Omental fat pad (tissue), 4 donors: ENCODE measurements around the gene SIRT4. TPM values are rescaled to one million over a fixed set of nuclear protein-coding genes. Genes with fewer than 3 reads are reported as not detected.

Experiments used
- ATAC-seq: fragments of 150-250 bp; one replicate; pipeline ENCODE4 v1.9.1; 2016; ENCODE audit warnings: mild to moderate bottlenecking, moderate library complexity; ENCODE audit not compliant: low FRiP score
- DNase-seq: peaks from one replicate; pipeline ENCODE4 v3.0.0-alpha.2; 2019; ENCODE audit warnings: low spot score
- total RNA-seq, 4 donors: library from RNA; depleted of rRNA; stranded (reverse); fragments of >200 nt; gene quantifications; one replicate each; pipeline ENCODE4 v1.1.0, GENCODE V29; 2016
- TF ChIP-seq, protein P1 (sequence below), 3 donors: fragments of 450-650 bp; IDR thresholded peaks; one replicate each; pipeline ENCODE4 v1.5.1; 2016 to 2017; ENCODE audit warnings: antibody characterized with exemption in 3 of 3, mild to moderate bottlenecking in 3 of 3, moderate library complexity in 2 of 3

SIRT4 gene
- total RNA-seq, 4 donors from 2014 or later, result 1.3 to 2.4 (median 1.4) TPM; not detected in 1

- ATAC-seq (no peak), DNase-seq (no peak)
- TF ChIP-seq, protein P1, sequence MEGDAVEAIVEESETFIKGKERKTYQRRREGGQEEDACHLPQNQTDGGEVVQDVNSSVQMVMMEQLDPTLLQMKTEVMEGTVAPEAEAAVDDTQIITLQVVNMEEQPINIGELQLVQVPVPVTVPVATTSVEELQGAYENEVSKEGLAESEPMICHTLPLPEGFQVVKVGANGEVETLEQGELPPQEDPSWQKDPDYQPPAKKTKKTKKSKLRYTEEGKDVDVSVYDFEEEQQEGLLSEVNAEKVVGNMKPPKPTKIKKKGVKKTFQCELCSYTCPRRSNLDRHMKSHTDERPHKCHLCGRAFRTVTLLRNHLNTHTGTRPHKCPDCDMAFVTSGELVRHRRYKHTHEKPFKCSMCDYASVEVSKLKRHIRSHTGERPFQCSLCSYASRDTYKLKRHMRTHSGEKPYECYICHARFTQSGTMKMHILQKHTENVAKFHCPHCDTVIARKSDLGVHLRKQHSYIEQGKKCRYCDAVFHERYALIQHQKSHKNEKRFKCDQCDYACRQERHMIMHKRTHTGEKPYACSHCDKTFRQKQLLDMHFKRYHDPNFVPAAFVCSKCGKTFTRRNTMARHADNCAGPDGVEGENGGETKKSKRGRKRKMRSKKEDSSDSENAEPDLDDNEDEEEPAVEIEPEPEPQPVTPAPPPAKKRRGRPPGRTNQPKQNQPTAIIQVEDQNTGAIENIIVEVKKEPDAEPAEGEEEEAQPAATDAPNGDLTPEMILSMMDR (IDR thresholded peaks at IDR 0.05), result no peak
These were observed 37.1 kb downstream of the SIRT4 start for GRCh38 chr12:120339256-120339655.

DNA sequence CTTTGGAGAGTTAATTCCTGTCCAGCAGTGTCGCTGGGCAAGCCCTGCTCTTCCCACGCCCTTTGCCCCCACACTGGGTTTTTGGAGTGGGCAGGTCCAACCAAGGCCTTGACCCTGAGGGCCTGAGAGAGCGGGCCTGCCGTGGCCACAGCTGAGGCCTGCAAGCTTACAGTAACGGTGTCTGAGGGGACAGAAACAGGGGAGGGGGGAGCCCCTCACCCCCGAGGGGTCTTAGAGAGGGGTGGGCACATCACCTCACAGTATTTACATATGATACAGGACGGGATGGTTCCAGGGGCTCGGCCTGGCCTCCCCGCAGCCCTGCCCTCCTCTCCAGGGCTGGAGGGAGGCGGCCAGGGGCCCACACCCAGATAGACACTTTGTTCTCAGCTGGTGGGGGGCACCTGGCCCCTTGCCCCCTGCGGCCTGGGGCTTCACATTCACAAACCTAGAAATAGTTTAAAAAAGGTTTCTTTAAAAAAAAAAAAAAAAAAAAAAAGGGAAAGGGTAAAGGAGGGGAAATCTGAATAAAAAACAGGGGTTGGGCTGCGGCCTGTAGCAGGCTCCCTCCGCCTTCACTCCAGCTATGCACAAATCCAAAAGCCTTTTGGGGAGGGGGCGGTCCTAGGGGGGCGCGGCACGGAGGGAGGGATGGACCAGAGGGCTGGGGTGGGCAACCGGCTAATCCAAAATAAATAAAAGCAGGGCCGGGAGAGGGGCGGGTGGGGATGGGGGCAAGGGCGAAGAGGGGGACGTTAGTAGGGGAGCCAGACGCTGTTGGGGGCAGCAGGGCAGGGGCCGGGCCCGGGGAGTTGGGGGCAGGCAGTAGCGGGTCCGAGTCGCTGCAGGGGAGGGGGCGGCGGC, 40.3 kb downstream of the SIRT4 start:
- ATAC-seq, result no peak
- TF ChIP-seq, protein P1 (IDR thresholded peaks at IDR 0.05), result no peak

DNA sequence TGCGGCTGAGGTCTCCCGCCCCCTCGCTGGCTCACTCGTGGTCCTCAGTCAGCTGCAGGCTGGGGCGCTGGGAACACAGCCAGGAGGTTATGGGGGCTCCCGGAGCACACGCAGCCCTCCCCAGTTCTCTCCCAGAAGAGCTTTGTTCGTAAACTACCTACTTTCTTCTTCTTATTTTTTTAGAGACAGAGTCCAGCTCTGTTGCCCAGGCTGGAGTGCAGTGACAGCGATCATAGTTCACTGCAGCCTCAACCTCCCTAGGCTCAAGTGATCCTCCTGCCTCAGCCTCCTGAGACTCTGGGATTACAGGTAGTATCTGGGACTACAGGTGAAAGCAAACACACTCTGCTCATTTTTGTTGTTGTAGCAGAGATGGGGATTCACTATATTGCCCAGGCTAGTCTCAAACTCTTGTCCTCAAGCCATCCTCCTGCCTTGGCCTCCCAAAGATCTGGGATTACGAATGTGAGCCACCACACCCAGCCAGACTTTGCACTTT, 41.0 kb downstream of the SIRT4 start:
- ATAC-seq, result no peak
- TF ChIP-seq, protein P1 (IDR thresholded peaks at IDR 0.05), result no peak

More for the DNA sequence above, 40.3 kb downstream of the SIRT4 start:
- DNase-seq, result no peak

DNA sequence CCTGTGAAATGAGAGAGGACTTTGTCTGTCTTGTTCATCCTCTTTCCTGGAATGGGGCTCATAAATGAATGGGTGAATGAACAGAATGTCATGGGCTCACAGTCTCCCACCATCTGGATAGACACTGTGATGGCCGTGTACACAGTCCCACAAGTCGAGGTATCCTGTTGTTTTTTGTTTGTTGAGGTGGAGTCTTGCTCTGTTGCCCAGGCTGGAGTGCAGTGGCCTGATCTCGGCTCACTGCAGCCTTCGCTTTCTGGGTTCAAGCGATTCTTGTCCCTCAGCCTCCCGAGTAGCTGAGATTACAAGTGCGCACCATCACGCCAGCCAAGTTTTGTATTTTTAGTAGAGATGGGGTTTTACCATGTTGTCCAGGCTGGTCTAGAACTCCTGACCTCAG, 41.6 kb downstream of the SIRT4 start:
- ATAC-seq, result no peak
- TF ChIP-seq, protein P1 (IDR thresholded peaks at IDR 0.05), result no peak
- DNase-seq, result no peak

More for the DNA sequence above, 41.0 kb downstream of the SIRT4 start:
- DNase-seq, result no peak

DNA sequence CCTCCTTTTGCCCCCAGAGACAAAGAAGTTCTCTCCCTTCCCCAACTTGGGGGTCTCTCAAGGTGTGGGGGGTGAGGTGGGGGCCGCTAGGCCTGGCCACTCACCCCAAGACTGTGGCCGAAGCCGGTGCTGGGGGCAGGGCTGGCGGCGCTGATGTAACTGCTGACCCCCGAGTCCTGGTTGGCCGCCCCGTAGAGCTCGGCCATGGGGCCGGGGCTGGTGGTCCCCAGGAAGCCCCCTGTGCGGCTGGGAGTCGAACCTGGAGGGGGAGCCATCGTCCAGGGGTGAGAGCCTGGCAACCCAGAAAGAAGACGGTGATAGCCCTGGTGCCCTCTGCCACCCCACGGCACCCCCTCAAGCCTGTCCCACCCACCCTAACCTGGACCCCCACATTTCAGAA, 43.9 kb downstream of the SIRT4 start:
- DNase-seq (no peak), ATAC-seq (no peak)
- TF ChIP-seq, protein P1 (IDR thresholded peaks at IDR 0.05), result no peak

- ATAC-seq, result no peak
- TF ChIP-seq, protein P1 (IDR thresholded peaks at IDR 0.05), result no peak
- DNase-seq, result no peak
These were observed 44.6 kb downstream of the SIRT4 start for GRCh38 chr12:120346681-120347080.

DNA sequence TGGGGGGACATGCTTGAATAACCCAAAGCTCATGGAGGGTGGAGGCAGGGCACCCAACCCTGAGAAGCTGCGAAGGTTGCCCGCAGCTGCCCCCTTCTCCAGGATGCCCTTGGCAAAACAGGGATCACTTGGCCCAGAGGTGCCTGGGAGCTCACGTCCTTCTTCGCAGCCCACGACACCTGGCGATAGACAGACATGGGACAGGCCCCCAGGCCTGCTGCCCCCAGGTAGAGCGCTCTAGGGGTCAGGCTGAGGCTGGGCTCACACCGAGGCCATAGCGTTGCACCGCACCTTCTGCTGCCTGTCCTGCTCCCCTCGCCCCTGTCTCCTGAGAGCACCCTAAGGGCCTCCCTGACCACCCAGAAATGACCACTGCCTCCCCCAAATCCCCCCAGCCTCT, 45.6 kb downstream of the SIRT4 start:
- TF ChIP-seq, protein P1 (IDR thresholded peaks at IDR 0.05), result no peak
- DNase-seq, result no peak
- ATAC-seq, result no peak
